ENCODE measurements around the gene KLHDC7A.

- TF ChIP-seq CTCF (conservative IDR thresholded peaks at IDR 0.05), result no peak
- TF ChIP-seq EZH2 (IDR thresholded peaks at IDR 0.05; ENCODE audit: low read depth), result no peak
These were observed 52.5 kb downstream of the KLHDC7A start for GRCh38 chr1:18533259-18533658.

Data from PC-9 (cell line).